Upper lobe of left lung (tissue), 6 donors: Measurements from ENCODE around the gene CXCL16. TPM values are rescaled to one million over a fixed set of nuclear protein-coding genes. Genes with fewer than 3 reads are reported as not detected.

ENCODE experiments used
- ATAC-seq, 2 donors: fragments of 200-7000 bp; cut with Tn5 transposase; one replicate each; pipeline ENCODE4 v1.9.1; 2022; ENCODE audit warnings: mild to moderate bottlenecking in 2 of 2, moderate library complexity in 2 of 2; ENCODE audit not compliant: low FRiP score in 2 of 2
- DNase-seq, 2 donors: peaks; one replicate each; pipeline ENCODE4 v3.0.0-alpha.2; 2019 to 2020
- H3K27ac ChIP-seq, 4 donors: fragments of 200-600 bp; sonication (generic); one replicate each; pipeline ENCODE4 v1.5.1; 2016 to 2019
- H3K27me3 ChIP-seq, 4 donors: fragments of 200-600 bp; sonication (generic); one replicate each; pipeline ENCODE4 v1.5.1; 2017 to 2019
- H3K36me3 ChIP-seq, 4 donors: fragments of 200-600 bp; sonication (generic); one replicate each; pipeline ENCODE4 v1.5.1; 2016 to 2019
- H3K4me1 ChIP-seq, 4 donors: fragments of 200-600 bp; sonication (generic); one replicate each; pipeline ENCODE4 v1.5.1; 2018 to 2019
- H3K4me3 ChIP-seq, 4 donors: fragments of 200-600 bp; sonication (generic); one replicate each; pipeline ENCODE4 v1.5.1; 2017 to 2019; ENCODE audit warnings: mild to moderate bottlenecking in 2 of 4, moderate library complexity in 1 of 4
- H3K9me3 ChIP-seq, 4 donors: fragments of 200-600 bp; sonication (generic); one replicate each; pipeline ENCODE4 v1.5.1; 2018 to 2019
- CTCF ChIP-seq, 6 experiments: fragments of 450-650 bp in 4 of 6; fragments of 200-600 bp in 2 of 6; sonication (generic) in 2 of 6; IDR thresholded peaks; one replicate each; pipeline ENCODE4 v1.5.1; 2016 to 2019; ENCODE audit warnings: antibody characterized with exemption in 6 of 6
- EP300 ChIP-seq, 4 donors: sonication (generic); formaldehyde crosslinking; IDR thresholded peaks; one replicate each; pipeline ENCODE4 v1.5.1; 2017; ENCODE audit warnings: antibody characterized with exemption in 4 of 4, control low read depth in 2 of 4
- POLR2A ChIP-seq, 4 donors: fragments of 450-650 bp; IDR thresholded peaks; one replicate each; pipeline ENCODE4 v1.5.1; 2016 to 2017; ENCODE audit warnings: antibody characterized with exemption in 4 of 4, mild to moderate bottlenecking in 2 of 4
- POLR2AphosphoS5 ChIP-seq, 2 donors: sonication (generic); formaldehyde crosslinking; IDR thresholded peaks; one replicate each; pipeline ENCODE4 v1.5.1; 2017; ENCODE audit warnings: antibody characterized with exemption in 2 of 2
- WGBS, 2 donors: methylation state at CpG; one replicate each; pipeline ENCODE4 v1.1.5; 2017 to 2018; 5-methylcytosine and 5-hydroxymethylcytosine counted together
- total RNA-seq, 6 donors: library from RNA; depleted of rRNA in 4 of 6; stranded (reverse); fragments of >200 nt in 4 of 6; gene quantifications; one replicate each; pipeline versions ENCODE4 v1.1.0 to v1.2.1, GENCODE V29; 2016 to 2021
- donor health status: DM: no; HTN: no; CAD: no; lungs with moderate emphysema.
- donor health status: DM: no; HTN: yes; CAD: no; lungs with severe emphysema.

Gene CXCL16
- total RNA-seq, 6 donors from 2014 or later, result 62.9 to 281 (median 122) TPM

GRCh38 chr17:4768298-4768697, 28.6 kb upstream of the CXCL16 start:
- WGBS, 2 donors, result 67 to 68% methylated on average over 6 of the region's 6 CpGs
- Histone ChIP-seq H3K4me1 (no peaks in the 10 kb centered on the region), H3K27me3 (no peaks in the 10 kb centered on the region), H3K27ac (peak overlapping the region in 1 of 4 donors; percentile 58), H3K9me3 (no peaks in the 10 kb centered on the region), H3K4me3 (no peak overlapping the region), H3K36me3 (no peaks in the 10 kb centered on the region)
- TF ChIP-seq POLR2A (IDR thresholded peaks at IDR 0.05), result peak in 1 of 4 donors; percentile 64
- TF ChIP-seq EP300 (IDR thresholded peaks at IDR 0.05), result no peak
- DNase-seq (no peak), ATAC-seq (peak in 1 of 2 donors; percentile 49)

GRCh38 chr17:4766723-4767122, 27.0 kb upstream of the CXCL16 start:
- peak overlapping the region; percentile 52 to 69 (median 56) for H3K27ac ChIP-seq
- no peak overlapping the region for H3K4me3 ChIP-seq
- TF ChIP-seq EP300 (IDR thresholded peaks at IDR 0.05), result no peak
- no peak for TF ChIP-seq POLR2AphosphoS5 (IDR thresholded peaks at IDR 0.05)
- TF ChIP-seq POLR2A (IDR thresholded peaks at IDR 0.05), result no peak
- no peak for TF ChIP-seq CTCF (IDR thresholded peaks at IDR 0.05)
- ATAC-seq (peak in 1 of 2 donors; percentile 55), DNase-seq (no peak)
- WGBS, 2 donors, result 57 to 67% methylated on average over 8 to 9 of the region's 9 CpGs
- H3K27me3 ChIP-seq, result no peaks in the 10 kb centered on the region
- H3K36me3 ChIP-seq, result no peaks in the 10 kb centered on the region
- H3K9me3 ChIP-seq, result no peaks in the 10 kb centered on the region
- no peaks in the 10 kb centered on the region for H3K4me1 ChIP-seq

- DNase-seq (peak in 1 of 2 donors; percentile 68), ATAC-seq (peak in 1 of 2 donors; percentile 69)
- H3K36me3 ChIP-seq, result no peaks in the 10 kb centered on the region
- WGBS, 2 donors, result 68 to 70% methylated on average over 3 of the region's 3 CpGs
- H3K4me3 ChIP-seq, result no peak overlapping the region
- no peaks in the 10 kb centered on the region for H3K27me3 ChIP-seq
- TF ChIP-seq CTCF (IDR thresholded peaks at IDR 0.05) (no peak), POLR2AphosphoS5 (IDR thresholded peaks at IDR 0.05) (no peak), POLR2A (IDR thresholded peaks at IDR 0.05) (no peak), EP300 (IDR thresholded peaks at IDR 0.05) (peak in 2 of 4 donors; percentile 28 to 45)
- no peaks in the 10 kb centered on the region for H3K4me1 ChIP-seq
- no peaks in the 10 kb centered on the region for H3K9me3 ChIP-seq
- peak overlapping the region; percentile 52 to 71 (median 64) for H3K27ac ChIP-seq
Observed at GRCh38 chr17:4766201-4766600, 26.5 kb upstream of the CXCL16 start.

- no peaks in the 10 kb centered on the region for H3K36me3 ChIP-seq
- H3K27me3 ChIP-seq, result no peaks in the 10 kb centered on the region
- peak overlapping the region in 3 of 4 donors; percentile 58 to 76 (median 68) for H3K27ac ChIP-seq
- 71 to 74% methylated on average over 3 of the region's 3 CpGs for WGBS, 2 donors
- H3K4me3 ChIP-seq, result no peak overlapping the region
- TF ChIP-seq EP300 (IDR thresholded peaks at IDR 0.05) (no peak), POLR2A (IDR thresholded peaks at IDR 0.05) (peak in 1 of 4 donors; percentile 50)
- no peaks in the 10 kb centered on the region for H3K9me3 ChIP-seq
- DNase-seq (no peak), ATAC-seq (peak; percentile 17 to 67)
- H3K4me1 ChIP-seq, result no peaks in the 10 kb centered on the region
Observed at GRCh38 chr17:4764595-4764994, 24.9 kb upstream of the CXCL16 start.

GRCh38 chr17:4759776-4760236, 20.1 kb upstream of the CXCL16 start:
- TF ChIP-seq CTCF (IDR thresholded peaks at IDR 0.05) (no peak), EP300 (IDR thresholded peaks at IDR 0.05) (no peak), POLR2A (IDR thresholded peaks at IDR 0.05) (no peak), POLR2AphosphoS5 (IDR thresholded peaks at IDR 0.05) (no peak)
- DNase-seq (no peak), ATAC-seq (peak; percentile 69 to 82)
- Histone ChIP-seq H3K9me3 (no peaks in the 10 kb centered on the region), H3K27ac (no peak overlapping the region), H3K27me3 (no peaks in the 10 kb centered on the region), H3K4me3 (no peak overlapping the region), H3K36me3 (no peaks in the 10 kb centered on the region), H3K4me1 (no peaks in the 10 kb centered on the region)
- 72 to 84% methylated on average over 10 of the region's 10 CpGs for WGBS, 2 donors

GRCh38 chr17:4753392-4753791, 13.7 kb upstream of the CXCL16 start:
- no peak overlapping the region for H3K4me3 ChIP-seq
- ATAC-seq (no peak), DNase-seq (no peak)
- WGBS, 2 donors, result 86 to 97% methylated on average over 1 of the region's 1 CpG
- TF ChIP-seq EP300 (IDR thresholded peaks at IDR 0.05) (no peak), POLR2AphosphoS5 (IDR thresholded peaks at IDR 0.05) (no peak), POLR2A (IDR thresholded peaks at IDR 0.05) (no peak), CTCF (IDR thresholded peaks at IDR 0.05) (no peak)
- H3K36me3 ChIP-seq, result no peaks in the 10 kb centered on the region
- peaks cover 2 to 5% (median 3%) of the 10 kb centered on the region in 4 donors for H3K4me1 ChIP-seq
- no peaks in the 10 kb centered on the region for H3K9me3 ChIP-seq
- H3K27me3 ChIP-seq, result no peaks in the 10 kb centered on the region
- H3K27ac ChIP-seq, result no peak overlapping the region
